HepG2 (cell line): ENCODE results near the gene SUN1. TPM values are rescaled to one million over a fixed set of nuclear protein-coding genes. Genes with fewer than 3 reads are reported as not detected.

ENCODE experiments used
- ATAC-seq: fragments of 200-7000 bp; cut with Tn5 transposase; 3 replicates; pipeline ENCODE4 v1.9.1; 2020; ENCODE audit warnings: mild to moderate bottlenecking, moderate library complexity
- BruUV-seq: library from RNA; stranded (reverse); fragments of 400-500 nt; replicated peaks from 2 replicates; lab custom pipeline; 2021; lab: Mats Ljungman, UMichigan
- CTCF ChIA-PET: fragments of 300-600 bp; formaldehyde crosslinking; extraction: SDS; loops from one replicate; lab custom pipeline; 2021; ENCODE audit warnings: low total read pairs, inconsistent platforms, low intra/inter-chr PET ratio; lab: Yijun Ruan, JAX
- POLR2A ChIA-PET: fragments of 350-600 bp; sonication (Branson Sonifier 250); formaldehyde crosslinking; loops from one replicate; lab custom pipeline; 2020; ENCODE audit warnings: antibody characterized with exemption, inconsistent platforms; lab: Yijun Ruan, JAX
- DNase-seq: peaks from one replicate; pipeline ENCODE4 v3.0.0-alpha.2; 2015; ENCODE audit warnings: low spot score
- FAIRE-seq: peaks from 3 replicates; lab custom pipeline; 2011; peaks lifted over from hg19 to GRCh38; lab: Jason Lieb, UNC
- H2AFZ ChIP-seq: one replicate; pipeline ENCODE4 v1.6.1; 2011; ENCODE audit warnings: low read length, inconsistent platforms
- H3K27ac ChIP-seq: fragments of 300-600 bp; 3 replicates; pipeline ENCODE4 v1.8.0; 2011; ENCODE audit warnings: mixed run types, mild to moderate bottlenecking, mixed read lengths, low read length, inconsistent platforms; ENCODE audit not compliant: insufficient read depth; ENCODE audit errors: extremely low read length
- H3K27me3 ChIP-seq, 2 experiments: fragments of 200-600 bp in 1 of 2; 2 replicates in 1 of 2; 3 replicates in 1 of 2; pipeline versions ENCODE4 v1.6.0 to v1.8.0; 2011; ENCODE audit warnings: low read length in 2 of 2, mild to moderate bottlenecking in 2 of 2, moderate library complexity in 2 of 2, inconsistent platforms in 1 of 2; ENCODE audit not compliant: insufficient read depth in 2 of 2, control insufficient read depth in 1 of 2
- H3K36me3 ChIP-seq, 2 experiments: fragments of 200-600 bp in 1 of 2; replicated peaks in 1 of 2; 2 replicates in 1 of 2; 3 replicates in 1 of 2; pipeline versions ENCODE4 v1.5.1 to v1.8.0; 2011; ENCODE audit warnings: low read length in 2 of 2, inconsistent platforms in 1 of 2; ENCODE audit not compliant: insufficient read depth in 2 of 2, control insufficient read depth in 1 of 2
- H3K4me1 ChIP-seq: 2 replicates; pipeline ENCODE4 v1.5.1; 2012; ENCODE audit warnings: low read length, inconsistent platforms; ENCODE audit not compliant: insufficient read depth
- H3K4me2 ChIP-seq: 2 replicates; pipeline ENCODE4 v1.6.0; 2011; ENCODE audit warnings: low read depth, low read length, inconsistent platforms
- H3K4me3 ChIP-seq, 3 experiments: fragments of 200-600 bp in 1 of 3; sonication (generic), shearing (Covaris generic) in 1 of 3; replicated peaks in 1 of 3; 2 replicates each; pipeline ENCODE4 v1.5.1; 2011 to 2016; ENCODE audit warnings: low read length in 3 of 3, inconsistent platforms in 2 of 3, low read depth in 2 of 3, mild to moderate bottlenecking in 2 of 3, control low read depth in 1 of 3, mixed read lengths in 1 of 3; ENCODE audit not compliant: insufficient read depth in 1 of 3
- H3K79me2 ChIP-seq: one replicate; pipeline ENCODE4 v1.6.1; 2011; ENCODE audit warnings: low read length, inconsistent platforms; ENCODE audit not compliant: insufficient read depth
- H3K9ac ChIP-seq: 2 replicates; pipeline ENCODE4 v1.6.0; 2011; ENCODE audit warnings: mild to moderate bottlenecking, low read depth, low read length, inconsistent platforms; ENCODE audit not compliant: insufficient read depth
- H3K9me3 ChIP-seq: 2 replicates; pipeline ENCODE4 v1.5.1; 2012; ENCODE audit warnings: mild to moderate bottlenecking, low read length
- H4K20me1 ChIP-seq: 2 replicates; pipeline ENCODE4 v1.6.0; 2011; ENCODE audit warnings: inconsistent platforms, mild to moderate bottlenecking, low read length, moderate library complexity; ENCODE audit not compliant: insufficient read depth
- CBX1 ChIP-seq: IDR thresholded peaks from one replicate; pipeline ENCODE4 v1.6.1; 2016; ENCODE audit warnings: antibody characterized with exemption, low read depth
- HDAC6 ChIP-seq: fragments of 200-600 bp; sonication (generic); IDR thresholded peaks from 2 replicates; pipeline ENCODE4 v1.7.0; 2017; ENCODE audit warnings: mild to moderate bottlenecking, antibody characterized with exemption, low read length, low read depth
- HOXA9 ChIP-seq: sonication (generic); formaldehyde crosslinking; IDR thresholded peaks from 2 replicates; pipeline ENCODE4 v1.8.1; 2022; ENCODE audit warnings: missing genetic modification reagents, mild to moderate bottlenecking, moderate library complexity, borderline replicate concordance
- IRX3 ChIP-seq: sonication (generic); formaldehyde crosslinking; IDR thresholded peaks from 2 replicates; pipeline ENCODE4 v1.8.1; 2023; ENCODE audit warnings: mild to moderate bottlenecking, low read depth, missing genetic modification reagents, borderline replicate concordance
- PCBP1 ChIP-seq: fragments of 200-400 bp; formaldehyde crosslinking; IDR thresholded peaks from 2 replicates; pipeline ENCODE4 v1.6.1; 2017; ENCODE audit warnings: mild to moderate bottlenecking, low read depth, low read length, borderline replicate concordance
- ZMYM3 ChIP-seq: sonication (generic); formaldehyde crosslinking; IDR thresholded peaks from 2 replicates; pipeline ENCODE4 v1.5.1; 2020; ENCODE audit warnings: mild to moderate bottlenecking, missing genetic modification reagents
- ZMYM4 ChIP-seq: sonication (generic); formaldehyde crosslinking; IDR thresholded peaks from 2 replicates; pipeline ENCODE4 v1.8.1; 2023; ENCODE audit warnings: mild to moderate bottlenecking, missing genetic modification reagents
- ZNF562 ChIP-seq: sonication (generic); formaldehyde crosslinking; IDR thresholded peaks from 2 replicates; pipeline ENCODE4 v1.8.0; 2022; ENCODE audit warnings: missing genetic modification reagents, borderline replicate concordance
- ZNF644 ChIP-seq: IDR thresholded peaks from 2 replicates; pipeline ENCODE4 v1.6.1; 2016; ENCODE audit warnings: low read depth
- ZNF746 ChIP-seq: sonication (generic); formaldehyde crosslinking; IDR thresholded peaks from 2 replicates; pipeline ENCODE4 v1.8.0; 2022; ENCODE audit warnings: mild to moderate bottlenecking, missing genetic modification reagents
- WGBS: methylation state at CpG from one replicate; pipeline ENCODE4 v1.1.6; 2017; ENCODE audit warnings: low lambda C conversion rate; 5-methylcytosine and 5-hydroxymethylcytosine counted together
- in situ Hi-C: cut with HindIII; loops from 2 replicates; pipeline ENCODE4 v1.10.0; 2017; ENCODE audit warnings: low pct_unique_long_range_greater_than_20kb; ENCODE audit not compliant: extremely low pct_ligation_motif_present
- intact Hi-C: fragments of 100-400 bp; cut with micrococcal nuclease; formaldehyde crosslinking; loops from one replicate; pipeline ENCODE4 v1.10.0; 2022; ENCODE audit not compliant: unreplicated experiment
- polyA plus RNA-seq, 8 experiments: library from polyadenylated mRNA; depleted of rRNA in 3 of 8; stranded (reverse) in 7 of 8; unstranded in 1 of 8; fragments of >200 nt; fragmentation: Illumina TruSeq in 4 of 8; extraction: Trizol in 4 of 8; gene quantifications; 2 replicates each; pipeline versions ENCODE4 v1.2.1 to v1.2.3, GENCODE V29; 2011 to 2016; ENCODE audit warnings: low read depth in 4 of 8, missing spikeins in 1 of 8, mixed read lengths in 1 of 8; ENCODE audit not compliant: insufficient read depth in 1 of 8
- total RNA-seq, 5 experiments: library from RNA; depleted of rRNA; stranded (reverse); fragments of >200 nt; fragmentation: Illumina TruSeq; extraction: Trizol; gene quantifications; 2 replicates each; pipeline ENCODE4 v1.2.3, GENCODE V29; 2016; ENCODE audit warnings: low read depth in 1 of 5
- TF ChIP-seq, protein P1 (sequence below): sonication (generic); formaldehyde crosslinking; IDR thresholded peaks from 2 replicates; pipeline ENCODE4 v1.5.1; 2020; ENCODE audit warnings: missing genetic modification reagents, mild to moderate bottlenecking, borderline replicate concordance
- TF ChIP-seq, protein P2 (sequence below): sonication (generic); formaldehyde crosslinking; IDR thresholded peaks from 2 replicates; pipeline ENCODE4 v1.4.0; 2020; ENCODE audit warnings: missing genetic modification reagents
- TF ChIP-seq, protein P3 (sequence below): sonication (generic); formaldehyde crosslinking; IDR thresholded peaks from 2 replicates; pipeline ENCODE4 v1.4.0; 2020; ENCODE audit warnings: missing genetic modification reagents, mild to moderate bottlenecking, borderline replicate concordance

SUN1 gene
- total and polyA plus RNA-seq, 2 of the 13 experiments (the other 11 are each of a cell fraction or from before 2014, with no cell fraction given): 47.0 to 126 TPM

DNA sequence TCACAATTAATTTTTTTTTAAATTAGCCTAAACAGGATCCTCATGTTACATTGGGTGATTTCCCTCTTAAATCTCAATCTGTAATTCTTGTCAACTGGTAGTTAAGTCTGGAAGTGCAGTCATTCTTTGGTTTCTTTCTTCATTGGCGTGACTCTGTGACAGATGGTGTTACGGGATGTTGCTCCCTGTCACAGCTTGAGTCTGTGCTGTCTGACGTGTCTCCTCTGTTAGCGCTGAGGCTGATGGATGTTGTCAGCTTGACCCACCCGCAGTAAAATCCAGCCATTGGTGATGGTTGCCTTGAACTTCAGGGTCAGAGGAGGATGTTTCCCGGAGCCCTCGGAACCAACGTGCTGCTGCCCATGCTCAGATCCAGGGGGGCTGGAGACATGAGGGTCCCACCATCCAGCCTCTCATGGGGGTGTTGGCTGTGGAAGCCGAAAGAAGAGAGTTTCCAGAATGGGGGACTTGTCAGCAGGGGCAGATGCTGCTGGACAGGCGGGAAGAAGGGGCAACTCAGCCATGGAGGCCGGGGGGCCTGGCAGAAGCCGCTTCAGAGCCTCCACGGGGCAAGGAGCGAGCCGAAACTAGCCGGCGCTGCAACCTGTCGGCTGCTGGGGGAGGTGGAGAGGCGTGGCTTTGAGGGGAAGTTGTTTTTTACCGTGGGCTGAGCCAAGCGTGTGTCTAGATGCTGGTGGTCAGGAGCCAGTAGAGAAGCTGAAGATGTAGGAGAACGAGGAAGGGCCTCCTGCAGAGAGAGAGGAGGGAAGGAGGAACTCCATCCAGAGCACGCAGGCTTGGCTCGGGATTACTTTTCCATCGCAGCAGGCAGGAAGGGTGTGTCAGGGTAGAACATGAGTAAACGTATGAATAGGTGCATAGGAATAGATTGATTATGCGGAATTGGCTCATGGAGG, 3.5 kb downstream of the SUN1 start:
- FAIRE-seq (no peak), DNase-seq (no peak), ATAC-seq (peak; percentile 36)
- Histone ChIP-seq H3K9me3 (no peaks in the 10 kb centered on the region), H3K9ac (no peak overlapping the region), H3K4me1 (peaks cover 23% of the 10 kb centered on the region), H3K27ac (no peak overlapping the region), H2AFZ (no peak overlapping the region), H3K36me3 (peaks cover 6 to 23% of the 10 kb centered on the region in 2 experiments; a peak in 4 of 5 replicates), H3K27me3 (no peaks in the 10 kb centered on the region), H3K4me2 (no peak overlapping the region), H3K4me3 (no peak overlapping the region), H4K20me1 (peaks cover 5% of the 10 kb centered on the region), H3K79me2 (peaks cover 61% of the 10 kb centered on the region)
- intact Hi-C loops: loop anchor here (1.0 kb wide), 1 partner anchor 38 kb away; no protein-coding TSS in a partner anchor
- in situ Hi-C loops: no loop called here
- 90% methylated on average over 27 of the region's 27 CpGs for WGBS
- POLR2A ChIA-PET: no interaction called here
- BruUV-seq: no TSS peak
- CTCF ChIA-PET: no interaction called here
- no peak for TF ChIP-seq HDAC6
- TF ChIP-seq, protein P1, sequence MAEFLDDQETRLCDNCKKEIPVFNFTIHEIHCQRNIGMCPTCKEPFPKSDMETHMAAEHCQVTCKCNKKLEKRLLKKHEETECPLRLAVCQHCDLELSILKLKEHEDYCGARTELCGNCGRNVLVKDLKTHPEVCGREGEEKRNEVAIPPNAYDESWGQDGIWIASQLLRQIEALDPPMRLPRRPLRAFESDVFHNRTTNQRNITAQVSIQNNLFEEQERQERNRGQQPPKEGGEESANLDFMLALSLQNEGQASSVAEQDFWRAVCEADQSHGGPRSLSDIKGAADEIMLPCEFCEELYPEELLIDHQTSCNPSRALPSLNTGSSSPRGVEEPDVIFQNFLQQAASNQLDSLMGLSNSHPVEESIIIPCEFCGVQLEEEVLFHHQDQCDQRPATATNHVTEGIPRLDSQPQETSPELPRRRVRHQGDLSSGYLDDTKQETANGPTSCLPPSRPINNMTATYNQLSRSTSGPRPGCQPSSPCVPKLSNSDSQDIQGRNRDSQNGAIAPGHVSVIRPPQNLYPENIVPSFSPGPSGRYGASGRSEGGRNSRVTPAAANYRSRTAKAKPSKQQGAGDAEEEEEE (CRISPR knock-in tag): no peak
- no peak for TF ChIP-seq CBX1
- TF ChIP-seq ZMYM4 (CRISPR knock-in tag): no peak
- no peak for TF ChIP-seq ZNF746 (CRISPR knock-in tag)
- TF ChIP-seq, protein P2, sequence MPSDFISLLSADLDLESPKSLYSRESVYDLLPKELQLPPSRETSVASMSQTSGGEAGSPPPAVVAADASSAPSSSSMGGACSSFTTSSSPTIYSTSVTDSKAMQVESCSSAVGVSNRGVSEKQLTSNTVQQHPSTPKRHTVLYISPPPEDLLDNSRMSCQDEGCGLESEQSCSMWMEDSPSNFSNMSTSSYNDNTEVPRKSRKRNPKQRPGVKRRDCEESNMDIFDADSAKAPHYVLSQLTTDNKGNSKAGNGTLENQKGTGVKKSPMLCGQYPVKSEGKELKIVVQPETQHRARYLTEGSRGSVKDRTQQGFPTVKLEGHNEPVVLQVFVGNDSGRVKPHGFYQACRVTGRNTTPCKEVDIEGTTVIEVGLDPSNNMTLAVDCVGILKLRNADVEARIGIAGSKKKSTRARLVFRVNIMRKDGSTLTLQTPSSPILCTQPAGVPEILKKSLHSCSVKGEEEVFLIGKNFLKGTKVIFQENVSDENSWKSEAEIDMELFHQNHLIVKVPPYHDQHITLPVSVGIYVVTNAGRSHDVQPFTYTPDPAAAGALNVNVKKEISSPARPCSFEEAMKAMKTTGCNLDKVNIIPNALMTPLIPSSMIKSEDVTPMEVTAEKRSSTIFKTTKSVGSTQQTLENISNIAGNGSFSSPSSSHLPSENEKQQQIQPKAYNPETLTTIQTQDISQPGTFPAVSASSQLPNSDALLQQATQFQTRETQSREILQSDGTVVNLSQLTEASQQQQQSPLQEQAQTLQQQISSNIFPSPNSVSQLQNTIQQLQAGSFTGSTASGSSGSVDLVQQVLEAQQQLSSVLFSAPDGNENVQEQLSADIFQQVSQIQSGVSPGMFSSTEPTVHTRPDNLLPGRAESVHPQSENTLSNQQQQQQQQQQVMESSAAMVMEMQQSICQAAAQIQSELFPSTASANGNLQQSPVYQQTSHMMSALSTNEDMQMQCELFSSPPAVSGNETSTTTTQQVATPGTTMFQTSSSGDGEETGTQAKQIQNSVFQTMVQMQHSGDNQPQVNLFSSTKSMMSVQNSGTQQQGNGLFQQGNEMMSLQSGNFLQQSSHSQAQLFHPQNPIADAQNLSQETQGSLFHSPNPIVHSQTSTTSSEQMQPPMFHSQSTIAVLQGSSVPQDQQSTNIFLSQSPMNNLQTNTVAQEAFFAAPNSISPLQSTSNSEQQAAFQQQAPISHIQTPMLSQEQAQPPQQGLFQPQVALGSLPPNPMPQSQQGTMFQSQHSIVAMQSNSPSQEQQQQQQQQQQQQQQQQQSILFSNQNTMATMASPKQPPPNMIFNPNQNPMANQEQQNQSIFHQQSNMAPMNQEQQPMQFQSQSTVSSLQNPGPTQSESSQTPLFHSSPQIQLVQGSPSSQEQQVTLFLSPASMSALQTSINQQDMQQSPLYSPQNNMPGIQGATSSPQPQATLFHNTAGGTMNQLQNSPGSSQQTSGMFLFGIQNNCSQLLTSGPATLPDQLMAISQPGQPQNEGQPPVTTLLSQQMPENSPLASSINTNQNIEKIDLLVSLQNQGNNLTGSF: no peak
- no peak for TF ChIP-seq IRX3 (CRISPR knock-in tag)
- TF ChIP-seq ZMYM3 (CRISPR knock-in tag): no peak
- TF ChIP-seq ZNF562 (CRISPR knock-in tag): no peak
- no peak for TF ChIP-seq ZNF644 (CRISPR knock-in tag)
- no peak for TF ChIP-seq PCBP1
- TF ChIP-seq, protein P3, sequence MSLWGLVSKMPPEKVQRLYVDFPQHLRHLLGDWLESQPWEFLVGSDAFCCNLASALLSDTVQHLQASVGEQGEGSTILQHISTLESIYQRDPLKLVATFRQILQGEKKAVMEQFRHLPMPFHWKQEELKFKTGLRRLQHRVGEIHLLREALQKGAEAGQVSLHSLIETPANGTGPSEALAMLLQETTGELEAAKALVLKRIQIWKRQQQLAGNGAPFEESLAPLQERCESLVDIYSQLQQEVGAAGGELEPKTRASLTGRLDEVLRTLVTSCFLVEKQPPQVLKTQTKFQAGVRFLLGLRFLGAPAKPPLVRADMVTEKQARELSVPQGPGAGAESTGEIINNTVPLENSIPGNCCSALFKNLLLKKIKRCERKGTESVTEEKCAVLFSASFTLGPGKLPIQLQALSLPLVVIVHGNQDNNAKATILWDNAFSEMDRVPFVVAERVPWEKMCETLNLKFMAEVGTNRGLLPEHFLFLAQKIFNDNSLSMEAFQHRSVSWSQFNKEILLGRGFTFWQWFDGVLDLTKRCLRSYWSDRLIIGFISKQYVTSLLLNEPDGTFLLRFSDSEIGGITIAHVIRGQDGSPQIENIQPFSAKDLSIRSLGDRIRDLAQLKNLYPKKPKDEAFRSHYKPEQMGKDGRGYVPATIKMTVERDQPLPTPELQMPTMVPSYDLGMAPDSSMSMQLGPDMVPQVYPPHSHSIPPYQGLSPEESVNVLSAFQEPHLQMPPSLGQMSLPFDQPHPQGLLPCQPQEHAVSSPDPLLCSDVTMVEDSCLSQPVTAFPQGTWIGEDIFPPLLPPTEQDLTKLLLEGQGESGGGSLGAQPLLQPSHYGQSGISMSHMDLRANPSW (CRISPR knock-in tag): no peak
- no peak for TF ChIP-seq HOXA9
